GM19025 (cell line): ENCODE data around the gene LCN15.
"Not testable (repeated sequence)": the region's sequence is repeated elsewhere in the genome, so short reads cannot be mapped to it uniquely, and the experiment has no call there.

Source experiments
- ATAC-seq: cut with Tn5 transposase; IDR thresholded peaks from one replicate; pipeline ENCODE4 v1.9.1; 2021; ENCODE audit warnings: mild to moderate bottlenecking, low read depth, moderate library complexity; ENCODE audit not compliant: unreplicated experiment

The LCN15 gene

DNA sequence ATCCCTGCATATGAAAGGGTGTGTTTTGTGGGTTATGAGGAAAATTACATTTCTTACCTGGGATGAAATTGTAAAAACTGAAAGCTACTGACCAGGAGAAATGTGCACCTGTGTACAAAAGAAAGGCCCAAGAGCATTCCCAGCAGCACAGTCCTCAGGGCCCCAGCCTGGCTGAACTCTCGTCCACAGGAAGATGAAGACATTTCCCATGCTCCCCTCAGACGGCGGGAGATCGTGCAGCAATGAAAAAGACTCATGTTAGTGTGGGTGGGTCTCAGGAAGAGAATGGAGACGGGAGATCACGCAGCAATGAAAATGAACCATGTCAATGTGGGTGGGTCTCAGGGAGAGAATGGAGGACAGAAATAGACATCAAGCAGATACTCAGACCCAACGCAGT lies 12.6 kb upstream of the LCN15 start:
- no peak for ATAC-seq

DNA sequence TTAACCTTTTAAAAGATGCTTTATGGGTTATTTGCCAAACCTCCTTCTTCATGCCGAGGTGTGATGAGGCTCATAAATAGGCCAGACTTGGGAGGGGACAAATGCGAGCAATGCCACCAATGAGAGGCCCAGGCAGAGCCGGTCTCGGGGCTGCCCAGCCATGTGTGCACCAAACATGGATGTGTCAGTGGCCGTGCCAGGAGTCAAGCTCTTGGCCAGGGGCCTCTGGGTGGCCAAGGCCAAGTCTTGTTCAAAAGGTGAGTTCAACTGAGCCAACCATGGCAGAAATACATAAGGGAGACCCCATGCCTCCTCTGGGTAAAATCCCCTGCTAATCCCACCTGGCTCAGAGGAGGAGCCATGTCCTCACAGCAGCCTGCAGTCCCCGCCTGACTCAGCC lies 10.9 kb upstream of the LCN15 start:
- no peak for ATAC-seq

GRCh38 chr9:136774416-136775045 lies 10.2 kb upstream of the LCN15 start:
- ATAC-seq: no peak

- ATAC-seq: no peak
Observed at GRCh38 chr9:136773386-136774044, 9.2 kb upstream of the LCN15 start.

- ATAC-seq: no peak
Observed at GRCh38 chr9:136771907-136772415, 7.6 kb upstream of the LCN15 start.

DNA sequence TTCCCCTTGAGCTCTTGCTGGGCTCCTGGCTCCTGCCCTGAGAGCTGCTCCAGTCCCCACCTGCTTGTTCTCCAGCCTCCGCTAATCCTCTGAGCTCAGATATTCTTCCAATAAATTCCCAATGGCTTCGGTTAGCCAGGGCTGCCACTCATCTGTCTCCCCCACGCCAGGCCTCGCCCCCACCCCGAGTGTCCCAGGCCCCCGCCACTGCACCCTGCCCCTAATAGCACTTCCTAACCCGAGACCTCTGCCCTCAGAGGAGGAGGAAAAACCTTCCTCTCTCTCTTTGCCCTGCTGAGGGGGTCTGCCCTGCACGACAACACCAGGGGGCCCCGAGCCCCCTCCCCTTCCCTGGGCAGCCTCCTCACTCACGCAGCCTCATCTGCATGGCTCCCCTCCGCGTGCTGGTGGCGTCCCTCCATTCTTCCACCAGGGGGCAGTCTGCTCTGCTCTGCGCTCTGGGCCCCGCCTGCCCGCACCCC lies 5.4 kb upstream of the LCN15 start:
- no peak for ATAC-seq

DNA sequence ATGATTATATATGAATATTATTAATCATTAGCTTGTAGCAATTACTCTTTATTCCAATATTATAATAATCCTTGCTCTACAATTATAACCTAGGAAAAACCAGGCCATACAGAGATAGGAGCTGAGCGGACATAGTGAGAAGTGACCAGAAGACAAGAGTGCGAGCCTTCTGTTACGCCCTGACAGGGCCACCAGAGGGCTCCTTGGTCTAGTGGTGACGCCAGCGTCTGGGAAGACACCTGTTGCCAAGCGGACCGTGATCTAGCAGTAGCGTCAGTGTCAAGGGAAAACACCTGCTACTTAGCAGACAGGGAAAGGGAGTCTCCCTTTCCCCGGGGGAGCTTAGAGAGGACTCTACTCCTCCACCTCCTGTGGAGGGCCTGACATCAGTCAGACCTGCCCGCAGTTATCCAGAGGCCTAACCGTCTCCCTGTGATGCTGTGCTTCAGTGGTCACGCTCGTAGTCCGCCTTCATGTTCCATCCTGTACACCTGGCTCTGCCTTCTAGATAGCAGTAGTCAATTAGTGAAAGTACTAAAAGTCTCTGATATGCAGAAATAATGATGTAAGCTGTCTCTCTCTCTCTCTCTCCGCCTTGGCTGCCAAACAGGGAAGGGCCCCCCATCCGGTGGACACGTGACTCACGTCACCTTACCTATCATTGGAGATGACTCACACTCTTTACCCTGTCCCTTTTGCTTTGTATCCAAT lies 2.2 kb upstream of the LCN15 start:
- not testable (repeated sequence) for ATAC-seq

DNA sequence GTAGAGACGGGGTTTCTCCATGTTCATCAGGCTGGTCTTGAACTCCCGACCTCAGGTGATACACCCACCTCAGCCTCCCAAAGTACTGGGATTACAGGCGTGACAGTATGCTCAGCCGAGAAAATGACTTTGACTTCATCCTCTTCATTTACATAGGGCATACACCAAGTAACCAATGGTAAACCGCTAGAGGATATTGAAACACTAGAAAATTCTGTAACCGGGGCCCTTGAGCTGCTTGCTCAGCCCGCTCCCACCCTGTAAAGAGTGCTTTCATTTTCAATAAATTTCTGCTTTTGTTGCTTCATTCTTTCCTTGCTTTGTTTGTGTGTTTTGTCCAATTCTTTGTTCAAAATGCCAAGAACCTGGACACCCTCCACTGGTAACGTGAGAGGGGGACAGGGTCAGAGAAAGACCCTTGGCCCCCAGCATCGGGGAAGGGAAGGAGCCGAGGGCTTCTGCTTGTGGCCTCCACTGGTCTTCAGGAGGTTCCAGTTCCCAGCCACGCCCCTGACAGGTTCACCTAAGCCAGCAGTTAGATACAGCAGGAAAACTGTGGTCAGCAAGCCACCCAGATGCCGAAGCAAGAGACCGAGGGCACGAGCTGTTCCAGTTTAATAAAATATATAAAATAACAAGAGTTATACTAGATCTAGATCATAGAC lies 1.6 kb upstream of the LCN15 start:
- not testable (repeated sequence) for ATAC-seq

DNA sequence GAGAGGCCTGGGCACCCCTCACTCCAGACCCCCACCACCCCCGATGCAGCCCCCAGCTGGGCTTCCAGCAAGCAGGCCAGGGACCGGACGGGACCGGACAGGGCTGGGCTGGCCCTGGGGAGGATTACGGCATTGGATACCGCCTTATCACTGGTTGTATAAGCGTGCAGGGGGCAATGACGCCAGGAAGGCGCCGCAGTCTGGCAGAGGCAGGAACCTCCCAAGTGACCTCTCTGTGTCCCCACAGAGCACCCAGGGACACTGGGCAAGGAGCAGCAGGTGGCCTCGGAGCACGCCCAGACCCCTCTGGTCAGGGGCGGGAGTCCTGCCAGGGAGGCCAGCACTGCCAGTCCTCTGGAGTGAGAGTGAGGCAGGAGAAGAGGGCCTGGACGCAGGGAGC lies 723 bp upstream of the LCN15 start:
- no peak for ATAC-seq

DNA sequence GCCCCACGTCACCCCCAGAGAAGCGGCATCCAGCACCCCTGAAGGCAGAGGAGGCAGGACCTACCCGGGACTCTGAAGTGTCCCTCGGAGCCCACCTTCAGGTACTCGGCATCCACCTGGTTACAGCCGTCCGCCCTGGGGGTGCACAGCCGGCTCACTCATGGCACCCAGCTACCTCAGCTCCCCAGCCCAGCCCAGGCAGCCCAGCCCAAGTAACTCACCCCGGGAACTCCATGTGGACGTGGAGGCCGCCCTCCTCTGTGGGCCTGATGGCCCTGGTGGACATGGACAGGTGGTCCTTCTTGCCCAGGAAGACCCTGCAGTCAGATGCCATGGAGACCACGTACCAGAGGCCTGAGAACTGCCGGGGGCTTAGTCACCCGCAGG lies 676 bp downstream of the LCN15 start:
- ATAC-seq: no peak

DNA sequence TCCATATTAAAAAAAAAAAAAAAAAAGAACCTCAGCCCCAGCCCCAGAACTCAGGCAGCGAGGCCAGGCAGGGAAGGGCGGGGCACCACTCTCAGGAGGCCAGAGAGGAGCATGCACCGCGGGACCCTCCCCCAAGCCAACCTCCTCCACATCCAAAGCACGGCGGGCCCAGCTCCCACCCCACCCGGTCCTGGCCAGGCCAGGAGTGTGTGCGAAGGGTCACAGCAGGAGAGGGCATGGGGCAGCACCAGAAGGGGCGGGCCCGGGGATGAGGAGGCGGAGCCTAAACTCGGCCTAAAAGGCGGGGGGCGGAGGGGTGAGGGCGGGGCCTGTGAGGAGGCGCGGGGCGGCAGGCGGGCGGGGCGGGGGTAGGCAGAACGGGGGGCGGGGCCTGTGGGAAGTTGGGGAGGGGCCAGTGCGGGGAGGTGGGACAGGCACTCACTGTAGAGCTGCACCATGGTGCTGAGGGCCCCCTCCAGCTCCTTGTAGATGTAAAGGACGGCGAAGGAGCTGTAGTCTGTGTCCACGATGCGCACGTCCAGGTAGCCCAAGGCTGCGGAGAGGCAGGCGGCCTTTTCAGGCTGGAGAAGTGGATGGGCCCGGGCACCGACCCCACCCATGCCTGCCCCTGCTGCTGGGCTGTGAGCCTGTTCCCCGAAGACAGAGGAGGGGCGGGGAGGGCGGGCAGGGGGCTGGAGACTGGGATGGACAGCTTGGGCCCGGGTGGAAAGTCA lies 1.2 kb downstream of the LCN15 start:
- no peak for ATAC-seq

- no peak for ATAC-seq
Observed at GRCh38 chr9:136762221-136762691, 2.1 kb downstream of the LCN15 start.

DNA sequence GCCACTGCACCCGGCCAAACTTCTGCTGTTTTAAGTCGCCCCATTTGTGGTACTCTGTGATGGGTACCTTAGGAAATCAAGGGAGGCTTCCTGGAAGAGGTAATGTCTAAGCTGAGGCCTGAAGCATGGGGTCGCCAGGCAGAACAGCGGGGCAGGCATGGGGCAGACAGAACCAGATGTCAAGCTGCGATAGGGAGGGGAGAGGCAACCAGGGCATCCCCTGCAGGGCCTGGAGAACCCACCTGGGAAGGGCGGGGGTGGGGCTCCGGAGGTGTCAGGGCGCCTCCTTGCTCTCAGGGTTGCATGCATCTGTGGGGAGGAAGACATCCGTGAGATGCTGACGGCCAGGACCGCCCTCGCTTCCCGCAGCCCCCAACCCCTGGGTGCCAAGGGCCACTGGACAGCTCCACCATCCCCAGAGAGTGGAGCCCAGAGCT lies 2.8 kb downstream of the LCN15 start:
- ATAC-seq: no peak

- not testable (repeated sequence) for ATAC-seq
Observed at GRCh38 chr9:136760834-136761544, 3.3 kb downstream of the LCN15 start.

DNA sequence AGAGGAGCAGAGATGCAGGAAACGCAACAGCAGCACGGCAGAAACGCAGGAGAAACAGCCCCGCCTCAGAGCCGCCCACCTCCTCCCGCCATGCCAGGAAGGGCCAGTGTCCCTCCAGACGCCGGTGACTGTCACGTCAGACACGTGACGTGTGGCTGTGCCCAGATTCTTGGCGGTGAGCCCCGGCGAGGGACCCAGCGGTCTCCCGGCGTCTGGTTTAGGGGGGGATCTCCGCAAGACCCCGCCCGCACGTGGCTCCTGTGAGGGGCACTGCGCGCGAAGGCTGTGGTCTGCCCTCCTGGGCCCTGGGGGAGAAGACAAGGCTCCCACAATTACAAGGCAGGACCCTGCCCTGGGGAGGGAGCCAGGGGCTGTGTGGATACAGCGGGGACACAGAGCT lies 3.9 kb downstream of the LCN15 start:
- ATAC-seq: no peak

DNA sequence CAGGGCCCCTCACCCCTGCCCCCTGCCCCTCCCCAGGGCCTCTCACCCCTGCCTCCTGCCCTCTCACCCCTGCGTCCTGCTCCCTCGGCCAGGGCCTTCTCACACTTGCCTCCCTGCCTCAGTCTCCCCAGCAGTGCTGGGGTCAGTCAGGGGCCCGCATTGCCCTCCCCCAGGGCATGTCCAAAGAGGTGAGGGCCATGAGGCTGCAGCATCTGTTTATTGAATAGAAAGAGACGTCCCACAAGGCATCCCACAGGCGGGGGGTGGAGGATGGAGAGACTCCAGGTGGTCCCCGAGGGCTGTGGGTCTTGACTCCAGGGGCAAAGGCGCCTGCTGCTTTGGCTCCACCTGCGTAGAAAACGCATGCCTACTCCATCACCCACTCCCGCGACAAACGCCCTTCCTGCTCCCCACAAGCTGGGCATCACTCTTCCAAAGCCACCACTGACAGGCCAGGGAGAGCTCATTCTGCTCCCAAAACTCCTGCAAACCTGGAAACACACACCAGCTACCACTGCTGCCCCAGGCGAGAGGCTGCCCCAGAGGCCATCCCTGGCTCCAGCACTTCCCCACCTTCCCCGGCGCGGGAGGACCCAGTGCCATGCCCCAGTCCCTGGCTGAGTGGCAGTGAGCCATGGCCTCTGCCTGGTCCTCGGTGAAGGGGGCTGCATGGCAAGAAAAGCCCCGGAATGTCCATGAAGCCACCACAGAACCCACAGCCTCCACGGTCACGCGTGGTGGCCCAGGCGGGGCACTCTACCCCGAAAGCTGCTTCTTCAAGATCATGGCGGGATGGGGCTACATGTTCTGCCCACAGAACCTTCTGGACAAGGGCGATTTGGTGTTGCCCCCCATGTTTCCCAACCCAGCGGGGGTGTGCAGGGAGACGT lies 4.6 kb downstream of the LCN15 start:
- no peak for ATAC-seq

DNA sequence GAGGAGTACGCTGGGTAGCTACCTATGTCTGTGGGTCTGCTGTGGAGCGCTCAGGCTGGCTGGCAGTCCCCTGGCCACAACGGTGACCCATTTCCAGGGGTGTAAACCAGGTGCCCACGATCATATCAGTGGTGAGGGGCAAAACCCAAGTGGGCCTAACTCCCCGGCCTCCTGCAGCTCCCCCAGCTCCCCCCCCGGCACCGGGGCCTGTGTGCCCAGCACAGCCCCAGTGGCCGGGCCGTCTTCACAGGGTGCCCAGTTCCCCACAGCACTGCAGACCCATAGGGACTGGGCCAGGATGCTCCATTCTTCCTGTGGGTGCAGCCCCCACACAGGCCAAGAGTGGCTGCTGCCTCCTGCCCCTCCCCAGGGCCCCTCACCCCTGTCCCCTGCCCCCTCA lies 5.3 kb downstream of the LCN15 start:
- no peak for ATAC-seq

- no peak for ATAC-seq
Observed at GRCh38 chr9:136757751-136758140, 6.6 kb downstream of the LCN15 start.

GRCh38 chr9:136757328-136757727 lies 7.0 kb downstream of the LCN15 start:
- ATAC-seq: no peak
